T47D (cell line): Measurements from ENCODE around the gene ADA.

Experiments used
- DNase-seq, 2 experiments: peaks; one replicate each; pipeline versions ENCODE4 v3.0.0 to v3.0.0-alpha.2; 2011 to 2012; ENCODE audit warnings: low read depth in 1 of 2, low spot score in 1 of 2
- JUND ChIP-seq: IDR thresholded peaks from 2 replicates; pipeline ENCODE4 v1.6.1; 2012; ENCODE audit warnings: low read depth
- in situ Hi-C: cut with HindIII; loops from 2 replicates; pipeline ENCODE4 v1.10.0; 2016; ENCODE audit warnings: low sequenced_read_pairs, low pct_unique_long_range_greater_than_20kb

ADA gene

DNA sequence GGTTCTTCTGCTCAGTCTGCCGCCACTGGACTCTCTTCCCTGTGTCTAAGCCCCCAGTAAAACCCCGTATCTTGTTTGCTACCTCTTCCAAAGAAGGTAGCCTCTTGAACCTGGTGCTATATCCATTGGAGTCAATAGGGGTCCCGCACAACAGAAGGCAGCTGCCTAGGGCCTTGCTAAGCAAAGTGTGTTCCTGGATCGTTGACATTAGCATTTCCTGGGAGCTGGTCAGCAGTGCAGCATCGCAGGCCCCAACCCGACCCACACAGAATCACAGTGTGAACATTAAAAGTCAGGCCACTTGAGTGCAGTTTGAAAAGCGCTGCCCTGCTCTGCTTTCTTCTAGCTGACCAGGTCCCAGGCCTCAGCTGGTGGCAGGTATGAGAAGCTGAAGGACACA lies 2.9 kb downstream of the ADA start:
- in situ Hi-C loops = no loop called here
- no peak for DNase-seq
- TF ChIP-seq JUND = no peak

DNA sequence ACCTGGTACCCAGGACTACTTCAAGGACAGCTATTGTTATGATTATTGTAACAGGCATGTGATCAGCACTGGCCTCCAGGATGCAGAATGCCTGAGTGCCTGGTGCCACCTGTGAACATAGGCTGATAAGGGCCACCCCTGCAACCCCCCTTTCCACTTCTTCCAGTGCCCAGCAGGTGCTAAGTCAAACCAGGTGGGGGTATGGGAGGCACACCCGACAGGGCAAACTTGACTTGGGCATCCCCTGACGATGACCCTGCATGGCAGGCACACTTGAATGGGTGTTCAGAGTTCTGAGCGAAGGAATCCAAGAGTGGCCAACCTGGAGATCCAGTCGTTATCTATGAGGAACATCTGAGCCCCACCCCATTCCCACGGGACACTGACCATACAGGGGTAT lies 3.4 kb downstream of the ADA start:
- TF ChIP-seq JUND = no peak
- in situ Hi-C loops = no loop called here
- no peak for DNase-seq

DNA sequence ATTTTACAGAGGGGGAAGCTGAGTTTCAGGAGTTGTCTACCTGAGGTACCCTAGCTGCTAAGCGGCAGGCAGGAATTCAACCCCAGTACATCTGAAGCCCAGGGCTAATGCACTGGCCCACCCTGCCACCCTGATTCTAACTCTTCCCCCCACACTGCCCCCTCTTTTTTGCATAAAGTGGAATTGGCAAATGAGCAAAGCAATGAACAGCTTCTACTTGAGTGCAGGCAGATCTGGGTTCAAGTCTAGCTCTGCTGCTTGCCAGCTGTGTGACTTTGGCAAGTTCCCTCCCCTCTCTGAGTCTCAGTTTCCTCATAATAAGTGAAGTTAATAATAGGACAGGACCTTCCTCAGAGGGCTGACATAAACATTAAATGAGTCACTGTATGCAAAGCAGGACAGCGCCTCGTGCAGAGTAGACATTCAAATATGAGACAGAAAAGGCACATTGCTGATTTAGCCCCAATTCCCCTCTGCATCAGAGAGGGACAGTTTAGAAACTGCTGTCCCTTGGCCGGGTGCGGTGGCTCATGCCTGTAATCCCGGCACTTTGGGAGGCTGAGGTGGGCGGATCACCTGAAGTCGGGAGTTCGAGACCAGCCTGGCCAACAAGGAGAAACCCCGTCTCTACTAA lies 4.7 kb downstream of the ADA start:
- TF ChIP-seq JUND = no peak
- DNase-seq = no peak
- in situ Hi-C loops = no loop called here

GRCh38 chr20:44646023-44646640 lies 5.4 kb downstream of the ADA start:
- DNase-seq = no peak
- no peak for TF ChIP-seq JUND
- in situ Hi-C loops = no loop called here

GRCh38 chr20:44644667-44645131 lies 6.8 kb downstream of the ADA start:
- no peak for TF ChIP-seq JUND
- no peak for DNase-seq
- in situ Hi-C loops = no loop called here

DNA sequence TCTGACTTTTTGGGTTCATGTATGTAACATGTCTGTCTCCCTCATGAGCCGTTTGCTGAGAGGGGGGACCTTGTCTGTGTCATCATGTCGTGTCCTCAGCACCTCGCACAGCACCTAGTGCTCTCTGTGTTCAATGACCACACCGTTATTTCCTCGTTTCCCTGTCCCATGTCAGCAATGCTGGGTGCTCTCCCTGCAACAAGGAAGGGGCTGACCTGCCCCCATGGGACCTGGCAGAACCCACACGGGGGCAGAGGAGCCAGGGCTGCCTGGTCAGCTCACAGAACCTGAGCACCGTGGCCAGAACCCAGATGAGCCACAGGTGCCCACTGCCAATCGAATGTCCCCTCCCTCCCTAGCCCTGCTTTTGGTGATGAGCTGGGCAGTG lies 7.3 kb downstream of the ADA start:
- in situ Hi-C loops = no loop called here
- no peak for TF ChIP-seq JUND
- DNase-seq = no peak

DNA sequence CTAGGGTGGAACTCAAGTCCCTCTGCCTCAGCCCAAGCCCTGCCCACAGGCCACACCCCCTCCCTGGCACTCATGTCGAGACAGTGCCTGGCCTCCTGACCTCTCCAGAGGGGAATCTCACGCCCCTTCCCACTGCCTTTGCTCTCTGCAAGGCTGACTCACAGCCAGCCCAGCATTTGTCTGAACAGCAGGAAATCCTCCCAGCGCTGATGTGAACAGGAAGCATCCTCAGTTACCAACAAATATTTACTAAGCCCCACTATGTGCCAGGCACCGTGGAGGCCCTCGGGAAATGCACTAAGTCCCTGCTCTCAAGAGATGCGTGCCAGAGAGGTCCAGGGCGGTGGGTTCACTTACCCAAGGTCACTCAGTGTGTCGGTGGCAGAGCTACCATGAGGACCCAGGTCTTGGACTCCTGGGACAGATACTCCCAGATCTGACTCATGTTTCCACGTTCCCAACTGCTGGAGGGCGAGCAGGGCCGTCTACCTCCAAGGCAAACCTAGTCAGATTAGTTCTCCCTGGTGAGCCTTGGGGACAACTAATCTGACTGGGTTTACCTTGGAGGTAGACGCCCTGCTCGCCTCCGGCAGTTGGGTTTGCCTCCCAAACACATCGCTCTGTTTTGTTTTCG lies 7.8 kb downstream of the ADA start:
- in situ Hi-C loops = no loop called here
- no peak for TF ChIP-seq JUND
- no peak for DNase-seq

GRCh38 chr20:44643154-44643519 lies 8.4 kb downstream of the ADA start:
- DNase-seq = no peak
- no peak for TF ChIP-seq JUND
- in situ Hi-C loops = no loop called here

DNA sequence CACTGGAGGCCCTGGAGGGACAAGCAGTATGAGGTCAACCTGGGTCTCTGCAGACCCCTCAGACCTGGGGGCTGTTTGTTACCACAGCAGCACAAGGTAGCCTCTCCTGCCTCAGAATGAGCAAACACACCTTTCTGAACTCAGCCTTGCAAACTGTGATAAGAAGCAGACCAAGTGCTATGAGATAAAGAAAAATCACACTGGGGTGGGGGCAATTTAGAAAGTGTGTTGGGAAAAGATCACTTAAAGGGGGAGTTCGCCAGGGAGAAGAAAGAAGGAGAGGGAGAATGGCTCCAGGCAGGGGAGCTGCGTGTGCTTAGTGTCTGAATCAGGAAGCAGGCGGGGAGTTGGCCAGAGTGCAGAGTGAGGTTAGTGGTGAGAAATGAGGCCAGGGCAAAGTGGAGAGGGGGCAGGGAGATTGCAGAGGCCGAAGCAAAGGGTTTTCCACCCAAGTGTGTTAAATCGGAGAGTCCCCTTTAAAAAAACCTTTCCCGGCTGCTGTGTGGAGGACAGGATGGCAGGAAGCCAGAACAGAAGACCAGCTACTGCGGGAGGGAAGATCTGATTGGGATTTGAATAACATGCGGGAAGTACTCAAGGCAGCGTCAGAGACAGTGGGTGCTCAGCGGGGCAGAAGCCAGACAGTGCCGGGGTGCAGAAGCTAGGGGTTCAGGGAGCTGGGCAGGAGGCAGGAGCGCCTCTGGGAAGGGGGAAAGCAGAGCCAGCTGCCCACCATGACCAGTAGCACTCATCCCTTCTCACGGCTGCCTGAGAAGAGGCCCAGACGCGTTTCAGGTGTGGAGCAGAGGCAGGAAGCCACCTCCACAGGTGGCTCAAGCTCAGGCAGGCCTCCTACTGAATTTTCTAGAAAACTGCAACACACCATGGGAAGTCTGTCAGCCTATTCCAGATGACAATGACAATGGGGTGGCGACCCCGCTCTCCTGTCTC lies 9.0 kb downstream of the ADA start:
- no peak for TF ChIP-seq JUND
- in situ Hi-C loops = no loop called here

DNA sequence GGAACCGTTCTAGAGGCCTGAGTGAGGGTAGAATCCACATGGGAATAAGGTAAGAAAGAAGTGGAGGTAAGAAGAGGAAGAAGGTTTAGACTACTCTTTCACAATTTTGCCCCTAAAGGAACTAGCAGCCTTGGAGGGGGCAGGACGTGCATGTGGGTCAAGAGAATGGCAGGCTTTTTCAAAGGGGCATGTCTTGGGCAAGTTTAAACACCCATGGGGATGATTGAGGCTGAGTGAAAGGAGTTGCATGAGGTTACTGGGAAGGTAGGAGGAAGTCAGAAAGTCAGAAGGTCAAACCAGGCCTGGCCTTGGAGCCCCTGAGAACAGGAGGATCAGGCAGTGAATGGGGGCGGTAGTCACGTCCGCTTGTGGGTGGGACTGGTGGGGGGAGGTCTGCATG lies 10.2 kb downstream of the ADA start:
- no peak for DNase-seq
- in situ Hi-C loops = no loop called here
- TF ChIP-seq JUND = no peak

More for the DNA sequence above, 9.0 kb downstream of the ADA start:
- peak in 1 of 2 experiments; percentile 55 for DNase-seq

DNA sequence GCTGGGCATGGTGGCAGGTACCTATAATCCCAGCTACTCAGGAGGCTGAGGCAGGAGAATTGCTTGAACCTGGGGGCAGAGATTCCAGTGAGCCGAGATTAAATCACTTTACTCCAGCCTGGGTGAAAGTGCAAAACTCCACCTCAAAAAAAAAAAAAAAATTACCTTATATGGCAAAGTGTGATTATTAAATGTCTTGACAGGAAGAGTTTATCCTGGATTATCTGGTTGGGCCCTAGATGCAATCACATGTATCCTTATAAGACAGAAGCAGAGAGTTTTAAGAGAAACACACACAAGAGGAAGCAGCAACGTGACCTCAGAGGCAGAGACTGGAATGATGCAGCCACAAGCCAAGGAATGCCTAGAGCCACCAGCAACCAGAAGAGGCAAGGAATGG lies 11.0 kb downstream of the ADA start:
- DNase-seq = no peak
- in situ Hi-C loops = no loop called here
- TF ChIP-seq JUND = no peak

GRCh38 chr20:44637522-44638372 lies 13.8 kb downstream of the ADA start:
- no peak for TF ChIP-seq JUND
- no peak for DNase-seq
- in situ Hi-C loops = no loop called here
